ENCODE results near the gene PNMA5.

GRCh38 chrX:152945021-152945979 lies 48.6 kb downstream of the PNMA5 start:
- TF ChIP-seq ZNF423 (CRISPR knock-in tag; IDR thresholded peaks at IDR 0.05) (no peak), CTCF (IDR thresholded peaks at IDR 0.05) (no peak), JUN (CRISPR knock-in tag; IDR thresholded peaks at IDR 0.05) (no peak), E2F1 (CRISPR knock-in tag; IDR thresholded peaks at IDR 0.05) (no peak), FOXJ3 (CRISPR knock-in tag; IDR thresholded peaks at IDR 0.05; ENCODE audit: borderline replicate concordance) (no peak), CREB1 (CRISPR knock-in tag; IDR thresholded peaks at IDR 0.05) (no peak), USF1 (CRISPR knock-in tag; IDR thresholded peaks at IDR 0.05) (no peak), HMGXB4 (CRISPR knock-in tag; IDR thresholded peaks at IDR 0.05) (no peak), E2F5 (CRISPR knock-in tag; IDR thresholded peaks at IDR 0.05) (no peak), CBFB (CRISPR knock-in tag; IDR thresholded peaks at IDR 0.05; ENCODE audit: low read depth) (no peak), ZNF263 (CRISPR knock-in tag; IDR thresholded peaks at IDR 0.05; ENCODE audit: low read depth) (no peak), GABPB1 (CRISPR knock-in tag; IDR thresholded peaks at IDR 0.05) (no peak), IRF1 (CRISPR knock-in tag; IDR thresholded peaks at IDR 0.05) (no peak), STAT6 (CRISPR knock-in tag; conservative IDR thresholded peaks at IDR 0.05; ENCODE audit: low read depth) (no peak)

Measured in WTC11 (cell line).